ENCODE measurements around the gene TBL1XR1. TPM values are rescaled to one million over a fixed set of nuclear protein-coding genes. Genes with fewer than 3 reads are reported as not detected.

Gene TBL1XR1
- total RNA-seq, 1 experiment from 2014 or later, result 175 TPM

- Histone ChIP-seq H3K79me2 (ENCODE audit: insufficient read depth, low read length) (no peaks in the 10 kb centered on the region), H4K8ac (replicated peaks; ENCODE audit: insufficient read length, low read depth, low read length) (no peak overlapping the region), H3K18ac (ENCODE audit: insufficient read length, low read depth, low read length) (no peak overlapping the region), H4K5ac (ENCODE audit: insufficient read length, low read depth, low read length) (no peak overlapping the region), H4K20me1 (ENCODE audit: control insufficient read depth, insufficient read depth, insufficient read length) (no peaks in the 10 kb centered on the region), H3K27ac (ENCODE audit: insufficient read length, low read depth, low read length) (no peak overlapping the region), H3K23ac (ENCODE audit: insufficient read length, low read depth, low read length) (no peak overlapping the region), H4K91ac (ENCODE audit: insufficient read length, low read depth, low read length) (no peak overlapping the region), H3K56ac (ENCODE audit: insufficient read length, low read depth, low read length) (no peak overlapping the region), H2BK5ac (ENCODE audit: insufficient read length, low read length) (no peak overlapping the region), H3K27me3 (ENCODE audit: insufficient read depth, low read length) (no peaks in the 10 kb centered on the region), H3K9me3 (ENCODE audit: control insufficient read depth, low read depth, low read length) (no peaks in the 10 kb centered on the region), H3K4me2 (ENCODE audit: insufficient read depth, insufficient read length, low read length) (no peak overlapping the region), H3K4ac (ENCODE audit: low read depth, low read length) (no peak overlapping the region), H3T11ph (ENCODE audit: low read length) (no peak overlapping the region), H2BK15ac (ENCODE audit: low read depth, low read length) (no peak overlapping the region), H3K4me1 (ENCODE audit: insufficient read depth, low read length) (no peaks in the 10 kb centered on the region; the same call in 1 of the 2 replicates), H3K79me1 (ENCODE audit: insufficient read depth, low read depth, low read length, poor library complexity, severe bottlenecking) (no peaks in the 10 kb centered on the region), H2AFZ (ENCODE audit: low read length) (no peak overlapping the region), H3K14ac (ENCODE audit: insufficient read depth, low read length) (no peak overlapping the region), H2BK20ac (ENCODE audit: low read depth, low read length, poor library complexity, severe bottlenecking) (no peak overlapping the region), H3K23me2 (ENCODE audit: insufficient read length, low read depth, low read length, poor library complexity, severe bottlenecking) (no peaks in the 10 kb centered on the region), H2BK12ac (ENCODE audit: insufficient read length, low read depth, low read length) (no peak overlapping the region), H2BK120ac (ENCODE audit: low read depth, low read length, poor library complexity, severe bottlenecking) (no peak overlapping the region), H2AK5ac (ENCODE audit: insufficient read length, low read length) (no peak overlapping the region), H3K9ac (ENCODE audit: extremely low read depth, insufficient read length, low read length) (no peak overlapping the region)
- Mint-ChIP-seq H3K9me3 (peaks cover 6 to 8% of the 10 kb centered on the region in 2 experiments), H3K4me3 (no peak overlapping the region), H3K27ac (no peak overlapping the region; a peak in 1 of 7 replicates), H3K4me1 (peaks cover 3 to 4% of the 10 kb centered on the region in 2 experiments), H3K27me3 (ENCODE audit: low read depth) (no peaks in the 10 kb centered on the region), H3K36me3 (ENCODE audit: insufficient read depth in 1 of 3, low read depth in 3 of 3) (peaks cover 0 to 9% (median 4%) of the 10 kb centered on the region in 3 experiments; a peak in 6 of 7 replicates)
- WGBS (ENCODE audit: extremely low coverage, insufficient read length, low lambda C conversion rate), result no CpG with 5 or more reads among the region's 3 CpGs
- no peak for TF ChIP-seq CTCF (conservative IDR thresholded peaks at IDR 0.05)
- DNase-seq, result no peak
Observed at GRCh38 chr3:176988795-176989194, 208.5 kb downstream of the TBL1XR1 start.

Measured in H9 (cell line).